GM18867 (cell line): Measurements from ENCODE around the gene BICD2.

Experiments
- ATAC-seq: cut with Tn5 transposase; IDR thresholded peaks from one replicate; pipeline ENCODE4 v1.9.1; 2021; ENCODE audit warnings: mild to moderate bottlenecking, moderate library complexity; ENCODE audit not compliant: unreplicated experiment

BICD2 gene

GRCh38 chr9:92749071-92749933 lies 15.3 kb downstream of the BICD2 start:
- ATAC-seq, result no peak

- no peak for ATAC-seq
Observed at GRCh38 chr9:92748233-92748497, 16.5 kb downstream of the BICD2 start.

- ATAC-seq, result no peak
Observed at GRCh38 chr9:92747459-92748232, 17.0 kb downstream of the BICD2 start.

- no peak for ATAC-seq
Observed at GRCh38 chr9:92746567-92747458, 17.8 kb downstream of the BICD2 start.

- no peak for ATAC-seq
Observed at GRCh38 chr9:92745881-92746280, 18.8 kb downstream of the BICD2 start.

- no peak for ATAC-seq
Observed at GRCh38 chr9:92745331-92745730, 19.3 kb downstream of the BICD2 start.

- no peak for ATAC-seq
Observed at GRCh38 chr9:92740969-92741368, 23.7 kb downstream of the BICD2 start.

GRCh38 chr9:92740446-92740961 lies 24.1 kb downstream of the BICD2 start:
- ATAC-seq, result no peak

- no peak for ATAC-seq
Observed at GRCh38 chr9:92740009-92740408, 24.6 kb downstream of the BICD2 start.

GRCh38 chr9:92739346-92739970 lies 25.2 kb downstream of the BICD2 start:
- ATAC-seq, result no peak

GRCh38 chr9:92738661-92739081 lies 26.0 kb downstream of the BICD2 start:
- ATAC-seq, result no peak

- ATAC-seq, result no peak
Observed at GRCh38 chr9:92737611-92738299, 26.9 kb downstream of the BICD2 start.

- ATAC-seq, result no peak
Observed at GRCh38 chr9:92737216-92737606, 27.4 kb downstream of the BICD2 start.

GRCh38 chr9:92736563-92737215 lies 27.9 kb downstream of the BICD2 start:
- no peak for ATAC-seq

- no peak for ATAC-seq
Observed at GRCh38 chr9:92735636-92736562, 28.7 kb downstream of the BICD2 start.

GRCh38 chr9:92734931-92735635 lies 29.6 kb downstream of the BICD2 start:
- no peak for ATAC-seq

GRCh38 chr9:92730897-92731296 lies 33.7 kb downstream of the BICD2 start:
- ATAC-seq, result no peak

- no peak for ATAC-seq
Observed at GRCh38 chr9:92729735-92730155, 34.9 kb downstream of the BICD2 start.
